GM18868 (cell line): ENCODE data around the gene TRAPPC5.

ENCODE experiments used
- ATAC-seq: cut with Tn5 transposase; IDR thresholded peaks from one replicate; pipeline ENCODE4 v1.9.1; 2021; ENCODE audit warnings: mild to moderate bottlenecking, moderate library complexity; ENCODE audit not compliant: unreplicated experiment

Gene TRAPPC5

GRCh38 chr19:7729831-7730285, 49.2 kb downstream of the TRAPPC5 start:
- ATAC-seq = no peak

GRCh38 chr19:7730286-7731217, 49.9 kb downstream of the TRAPPC5 start:
- no peak for ATAC-seq

- ATAC-seq = no peak
Measured at GRCh38 chr19:7731218-7731595, 50.6 kb downstream of the TRAPPC5 start.

- no peak for ATAC-seq
Measured at GRCh38 chr19:7731615-7732014, 51.0 kb downstream of the TRAPPC5 start.

GRCh38 chr19:7732045-7732444, 51.4 kb downstream of the TRAPPC5 start, which contains the start of gene CLEC4G:
Gene CLEC4G, minus strand, starts transcription at chr19:7732110. Its CDS starts 8 bp downstream, at chr19:7732102.
- ATAC-seq = no peak

- no peak for ATAC-seq
Measured at GRCh38 chr19:7733376-7733775, 52.7 kb downstream of the TRAPPC5 start.

- ATAC-seq = no peak
Measured at GRCh38 chr19:7734220-7735203, 53.9 kb downstream of the TRAPPC5 start.

GRCh38 chr19:7736148-7736547, 55.5 kb downstream of the TRAPPC5 start:
- no peak for ATAC-seq

- ATAC-seq = no peak
Measured at GRCh38 chr19:7737215-7737614, 56.6 kb downstream of the TRAPPC5 start.
